Measurements from ENCODE around the gene DUSP6. TPM values are rescaled to one million over a fixed set of nuclear protein-coding genes. Genes with fewer than 3 reads are reported as not detected.

The DUSP6 gene
- total and polyA plus RNA-seq, 2 of the 13 experiments (the other 11 are each of a cell fraction or from before 2014, with no cell fraction given) = 40.9 to 161 TPM

- no peak for TF ChIP-seq LRRFIP1 (CRISPR knock-in tag; conservative IDR thresholded peaks at IDR 0.05)
- no peak for TF ChIP-seq ZFP82 (CRISPR knock-in tag; IDR thresholded peaks at IDR 0.05; ENCODE audit: borderline replicate concordance)
- TF ChIP-seq ZUFSP (CRISPR knock-in tag; IDR thresholded peaks at IDR 0.05; ENCODE audit: borderline replicate concordance) = no peak
- 0 out of 2 replicates have a peak, but pooled peaks have one; percentile 58 for TF ChIP-seq ZSCAN30 (CRISPR knock-in tag; IDR thresholded peaks at IDR 0.05)
- TF ChIP-seq ZNF207 (IDR thresholded peaks at IDR 0.05; ENCODE audit: borderline replicate concordance) = no peak
- TF ChIP-seq ARNT2 (CRISPR knock-in tag; IDR thresholded peaks at IDR 0.05; ENCODE audit: low read depth) = peak; percentile 27; the same call in 1 of the 2 replicates
- no peak for TF ChIP-seq U2AF2 (IDR thresholded peaks at IDR 0.05; ENCODE audit: low read depth, low read length)
- TF ChIP-seq HIC2 (CRISPR knock-in tag; IDR thresholded peaks at IDR 0.05; ENCODE audit: low read depth) = no peak
- TF ChIP-seq ZNF274 (CRISPR knock-in tag; IDR thresholded peaks at IDR 0.05) = no peak
- no peak for TF ChIP-seq TIGD3 (CRISPR knock-in tag; IDR thresholded peaks at IDR 0.05; ENCODE audit: borderline replicate concordance)
- TF ChIP-seq ZSCAN9 (CRISPR knock-in tag; IDR thresholded peaks at IDR 0.05; ENCODE audit: borderline replicate concordance) = peak; percentile 25; the same call in 1 of the 2 replicates
- no peak for TF ChIP-seq CBX1 (IDR thresholded peaks at IDR 0.05; ENCODE audit: low read depth)
- TF ChIP-seq ZBTB26 (CRISPR knock-in tag; IDR thresholded peaks at IDR 0.05; ENCODE audit: borderline replicate concordance) = peak; percentile 78; the same call in 1 of the 2 replicates
- TF ChIP-seq ZNF770 (CRISPR knock-in tag; IDR thresholded peaks at IDR 0.05) = no peak
- no peak for TF ChIP-seq SMAD9 (CRISPR knock-in tag; IDR thresholded peaks at IDR 0.05)
- TF ChIP-seq MTA3 (CRISPR knock-in tag; IDR thresholded peaks at IDR 0.05) = no peak
Observed at GRCh38 chr12:89383235-89384049, 31.1 kb upstream of the DUSP6 start (continued).
